GM19467 (cell line): Measurements from ENCODE around the gene DSC2.
"Not testable (repeated sequence)": the region's sequence is repeated elsewhere in the genome, so short reads cannot be mapped to it uniquely, and the experiment has no call there.

Experiments used
- ATAC-seq: cut with Tn5 transposase; IDR thresholded peaks from one replicate; pipeline ENCODE4 v1.9.1; 2021; ENCODE audit warnings: mild to moderate bottlenecking, moderate library complexity; ENCODE audit not compliant: unreplicated experiment

Gene DSC2

DNA sequence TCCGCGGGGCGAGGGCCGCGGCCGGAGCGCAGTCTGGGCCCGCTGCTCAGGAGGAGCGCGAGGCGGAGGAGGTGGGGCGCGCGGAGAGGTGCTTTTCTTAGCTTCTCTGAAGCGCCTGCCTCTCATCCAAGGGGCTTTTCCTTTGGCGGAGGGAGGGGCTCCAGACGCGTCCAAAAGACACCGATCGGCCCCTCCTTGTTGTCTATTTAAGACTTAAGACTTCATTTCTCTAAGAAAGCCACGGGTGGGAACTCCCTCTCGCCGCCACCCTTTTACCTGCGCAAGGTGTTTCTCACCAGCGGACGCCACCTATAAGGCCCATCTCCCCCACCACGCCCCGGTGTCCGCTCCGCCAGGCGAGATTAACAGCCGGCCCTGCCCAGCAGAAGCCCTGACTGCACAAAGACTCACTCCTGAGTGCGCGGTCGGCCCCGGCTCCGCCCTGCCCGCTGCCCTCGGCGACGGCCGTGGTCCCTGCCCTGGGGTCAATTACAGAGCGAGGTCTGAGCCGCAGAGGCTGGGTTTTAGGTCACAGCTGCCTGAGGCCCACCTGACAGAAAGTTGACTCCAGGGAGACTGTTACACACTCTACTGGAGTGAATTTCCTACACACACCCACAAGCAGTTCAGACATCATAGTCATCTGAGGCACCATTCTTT, at the start of gene DSC2:
Gene DSC2 (minus strand): TSS at position 397 of the 660 bp plus-strand sequence. CDS start 450 bp downstream, outside the sequence.
- ATAC-seq, result no peak

DNA sequence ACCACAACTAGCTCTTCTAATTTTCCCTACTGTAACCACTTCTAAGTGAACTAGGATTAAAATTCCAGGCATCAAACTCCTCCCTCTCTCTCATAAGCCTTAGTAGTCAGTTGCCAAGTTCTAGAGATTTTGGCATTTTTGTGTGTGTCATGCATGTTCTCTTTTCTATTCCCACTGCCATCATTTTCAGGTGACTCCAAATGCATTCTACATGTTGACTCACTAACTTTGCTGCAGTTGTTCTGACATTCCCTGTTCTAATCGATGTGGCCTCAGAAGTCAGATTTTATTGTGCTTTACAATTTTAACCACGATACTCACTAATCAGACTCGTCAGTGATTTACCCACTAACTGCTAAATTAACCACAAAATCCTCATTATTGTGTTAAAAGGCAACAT, 47.1 kb upstream of the DSC2 start:
- no peak for ATAC-seq

DNA sequence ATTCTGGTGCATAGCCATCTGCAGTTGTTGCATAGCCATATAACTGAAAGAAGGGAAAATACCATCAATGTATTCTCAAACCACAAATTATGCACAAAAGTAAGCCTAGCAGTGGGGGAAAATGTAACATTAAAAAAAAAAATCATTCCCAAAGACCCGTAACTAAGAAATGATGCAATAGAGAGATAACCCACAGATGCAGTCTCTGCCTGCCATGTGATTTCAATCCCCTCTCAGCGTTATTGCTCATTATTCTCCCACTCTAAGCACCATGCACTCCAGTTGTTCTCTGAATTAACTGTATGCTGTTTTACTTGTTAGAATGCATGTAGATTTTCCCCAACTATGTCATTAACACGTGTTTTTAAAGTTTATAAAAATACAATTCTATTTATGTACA, 46.4 kb upstream of the DSC2 start:
- no peak for ATAC-seq

DNA sequence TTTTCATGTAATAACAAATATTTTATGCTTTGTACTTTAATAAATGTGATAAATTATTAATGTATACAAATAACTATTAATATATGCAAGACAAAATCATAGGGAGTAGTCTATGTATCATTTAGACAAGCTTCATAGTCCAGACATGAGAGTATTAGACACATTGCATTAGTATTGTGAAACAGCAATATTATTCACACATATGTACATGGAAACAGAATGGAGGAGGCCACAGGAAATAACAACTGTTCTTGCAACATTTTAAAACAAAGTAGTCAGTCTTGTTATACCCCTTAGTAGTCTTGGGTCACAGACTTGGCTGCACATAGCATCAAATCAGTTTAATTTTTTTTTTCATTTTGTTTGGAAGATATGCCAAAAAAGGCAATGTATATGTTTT, 44.6 kb upstream of the DSC2 start:
- ATAC-seq, result no peak

DNA sequence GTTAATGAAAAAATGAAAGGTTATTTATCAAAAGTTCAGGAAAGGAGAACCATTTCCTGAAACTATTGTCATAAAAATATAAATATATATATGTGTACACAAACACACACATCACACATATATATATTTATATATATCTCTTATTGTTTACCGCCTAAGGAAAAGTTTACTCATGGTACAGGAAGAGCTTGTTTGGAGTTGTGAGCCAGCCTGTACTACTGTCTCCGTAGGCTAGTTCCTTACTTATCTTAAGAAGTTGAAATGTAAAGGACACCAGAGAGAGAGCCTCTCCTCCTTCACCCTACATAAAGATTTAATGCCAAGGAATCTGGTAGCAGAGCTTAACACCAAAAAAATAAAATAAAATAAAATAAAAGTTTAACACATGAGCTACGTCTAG, 40.8 kb upstream of the DSC2 start:
- ATAC-seq, result no peak

DNA sequence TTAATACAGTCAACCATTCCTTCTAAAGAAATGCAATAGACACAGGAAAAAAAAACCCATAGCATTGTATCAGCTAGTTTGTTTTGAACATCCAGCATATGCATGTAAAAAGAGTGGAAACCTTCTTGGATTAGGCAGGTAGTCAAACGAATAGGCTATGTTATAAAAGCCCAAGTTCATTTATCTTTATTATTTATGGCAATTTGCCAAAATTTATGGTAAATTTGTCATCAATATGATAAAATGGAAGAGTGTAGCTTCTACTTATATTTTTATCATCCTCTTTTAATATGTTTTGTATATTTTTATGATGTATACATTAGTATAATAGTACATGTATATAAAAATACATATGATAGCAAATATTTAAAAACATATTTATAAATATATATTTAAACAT, 36.5 kb upstream of the DSC2 start:
- ATAC-seq, result no peak

DNA sequence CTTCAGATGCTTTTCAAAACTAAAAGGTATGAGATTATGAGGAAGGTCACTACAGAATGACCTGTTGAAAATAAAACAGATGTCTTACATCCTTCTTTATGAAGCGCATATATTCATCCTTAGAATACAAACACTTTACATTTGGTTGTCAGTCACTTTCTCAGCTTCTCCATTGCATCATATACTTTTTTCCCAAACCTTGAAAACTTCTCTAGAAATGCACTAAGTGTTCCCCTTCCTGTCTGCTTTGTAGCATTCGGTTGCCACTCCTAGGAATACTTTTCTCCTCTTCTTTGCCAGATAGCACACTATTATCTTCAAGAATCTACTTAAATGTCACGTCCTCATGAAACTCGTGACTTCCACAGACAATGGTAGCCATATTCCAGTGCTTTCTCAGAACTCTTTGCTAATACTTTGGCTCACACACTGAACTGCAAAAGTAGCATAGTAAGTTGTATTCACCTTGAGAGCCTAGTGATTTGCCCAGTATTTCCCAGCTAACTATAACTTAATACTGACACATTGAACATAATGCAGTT, 32.8 kb upstream of the DSC2 start:
- no peak for ATAC-seq

DNA sequence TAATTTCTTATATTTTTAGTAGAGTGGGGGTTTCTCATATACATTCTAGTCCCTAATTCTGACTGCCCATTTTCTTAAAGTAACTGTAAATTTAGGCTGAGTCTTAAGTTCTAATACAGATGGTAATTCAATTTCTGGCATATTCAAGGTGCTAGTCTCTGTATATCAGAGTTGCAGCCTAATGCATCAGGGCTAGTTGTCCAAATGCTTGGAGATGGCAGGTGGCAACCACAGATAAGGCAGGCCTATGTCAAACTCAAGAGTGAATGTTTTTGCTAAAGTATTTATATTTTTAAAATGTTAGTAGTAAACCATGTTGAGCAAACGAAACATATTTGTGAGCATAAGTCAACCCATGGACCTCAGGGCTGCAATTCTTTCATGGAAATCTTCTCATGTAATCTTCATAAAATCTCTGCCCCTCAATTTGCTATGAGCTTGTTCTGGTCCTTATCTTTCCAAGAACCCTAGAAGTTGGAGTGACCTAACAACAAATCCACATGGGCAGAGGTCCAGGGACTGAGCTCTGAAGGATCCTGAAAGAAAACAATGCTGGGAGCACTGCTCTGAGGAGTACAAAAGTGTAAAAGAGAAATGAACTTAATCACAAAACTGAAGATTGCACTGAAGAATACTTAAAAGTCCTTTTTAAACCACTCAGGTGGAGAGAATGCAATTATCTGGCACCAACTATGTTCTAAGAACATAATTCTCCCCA, 27.3 kb upstream of the DSC2 start:
- ATAC-seq, result no peak

DNA sequence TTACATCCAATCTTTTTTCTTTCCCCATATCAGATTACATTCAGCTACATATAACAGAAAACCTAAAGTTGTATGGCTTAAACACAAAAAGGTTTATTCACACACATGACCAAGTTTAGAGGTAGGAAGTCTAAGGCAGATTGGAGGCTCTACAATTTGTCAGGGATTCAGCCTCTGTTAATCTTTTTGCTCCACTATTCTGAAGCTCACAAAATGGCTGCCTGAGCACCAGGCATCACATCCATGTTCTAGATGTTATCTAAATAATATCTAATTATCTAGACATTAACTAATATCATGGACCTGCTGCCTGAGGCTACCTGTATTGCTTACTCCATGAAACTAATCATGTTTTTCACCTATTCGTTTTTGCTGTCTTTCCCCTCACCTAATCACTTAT, 23.7 kb upstream of the DSC2 start:
- no peak for ATAC-seq

DNA sequence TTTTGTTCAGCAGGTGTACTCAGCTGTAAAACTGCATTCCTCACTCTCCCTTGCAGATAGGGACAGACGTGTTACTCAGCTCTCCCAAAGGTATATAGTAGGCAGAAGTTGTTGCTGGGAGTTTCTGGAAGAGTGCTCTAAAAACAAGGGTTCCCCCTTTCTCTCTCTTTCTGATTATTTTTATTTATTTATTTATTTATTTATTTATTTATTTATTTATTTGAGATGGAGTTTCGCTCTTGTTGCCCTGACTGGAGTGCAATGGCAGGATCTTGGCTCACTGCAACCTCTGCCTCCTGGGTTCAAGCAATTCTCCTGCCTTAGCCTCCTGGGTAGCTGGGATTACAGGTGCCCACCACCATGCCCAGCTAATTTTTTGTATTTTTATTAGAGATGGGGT, 20.9 kb upstream of the DSC2 start:
- ATAC-seq, result not testable (repeated sequence)

DNA sequence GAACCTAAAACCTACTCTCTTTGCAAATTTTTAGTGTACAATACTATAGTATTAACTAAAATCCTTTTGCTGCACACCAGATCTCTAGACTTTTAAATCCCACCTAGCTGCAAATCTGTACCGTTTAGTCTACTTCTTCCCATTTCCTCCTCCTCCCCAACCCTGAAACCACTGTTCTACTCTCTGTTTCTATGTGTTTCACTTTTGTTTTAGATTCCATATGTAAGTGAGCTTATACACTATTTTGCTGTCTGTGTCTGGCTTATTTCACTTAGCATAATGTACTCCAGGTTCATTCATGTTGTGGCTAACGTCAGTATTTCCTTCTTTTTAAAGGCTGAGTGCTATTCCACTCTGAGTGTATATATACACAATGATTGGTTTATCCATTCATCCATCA, 18.4 kb upstream of the DSC2 start:
- no peak for ATAC-seq

DNA sequence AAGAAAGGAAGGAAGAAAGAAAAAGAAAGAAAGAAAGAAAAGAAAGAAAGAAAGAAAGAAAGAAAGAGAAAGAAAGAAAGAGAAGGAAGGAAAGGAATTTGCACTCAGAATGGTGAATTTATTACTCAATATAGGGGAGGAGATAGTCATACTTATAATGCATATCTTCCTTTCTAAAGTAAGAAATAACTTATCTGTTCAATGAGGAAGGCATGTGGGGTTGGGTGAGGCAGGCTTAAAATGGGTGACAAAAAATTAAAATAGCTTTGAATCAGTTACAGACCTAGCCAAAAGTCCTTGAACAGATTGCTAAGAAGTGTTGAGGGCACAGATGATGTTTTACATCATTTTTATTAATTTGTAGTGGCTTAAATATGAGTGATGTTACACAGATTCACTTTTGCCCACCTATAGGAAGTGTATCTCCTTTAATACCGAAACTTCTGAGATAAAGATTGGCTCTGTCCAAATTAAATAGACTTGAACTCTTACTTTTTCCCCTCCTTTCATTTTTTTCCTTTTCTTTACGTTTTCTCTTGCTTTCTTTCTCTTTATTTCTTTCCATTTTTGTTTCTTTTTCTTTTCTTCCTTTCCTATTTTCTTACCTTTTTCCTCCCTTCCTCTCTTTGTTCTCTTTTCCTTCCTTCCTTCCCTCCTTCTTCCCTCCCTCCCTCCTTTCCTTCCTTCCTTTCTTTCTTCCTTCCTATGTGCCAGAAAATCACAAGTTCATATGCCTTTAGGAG, 14.8 kb upstream of the DSC2 start:
- ATAC-seq, result no peak

DNA sequence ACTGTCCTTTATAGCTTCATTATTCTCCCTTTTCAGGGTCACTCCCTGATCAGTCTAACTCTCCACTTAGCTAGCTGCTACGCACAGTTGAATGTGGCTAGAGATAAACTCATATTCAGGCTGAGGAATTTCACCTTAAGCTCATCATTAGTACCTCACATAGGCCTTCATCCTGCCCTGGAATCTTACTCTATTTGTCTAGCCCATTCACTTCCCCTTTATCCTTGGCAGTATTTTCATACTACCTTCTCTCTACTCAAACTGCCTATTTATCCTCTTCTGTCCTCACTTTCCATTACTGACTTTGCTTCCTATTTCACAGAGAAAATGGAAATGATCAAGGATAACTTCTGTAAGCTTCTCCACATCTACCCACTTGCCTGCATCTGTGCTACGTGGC, 10.6 kb upstream of the DSC2 start:
- no peak for ATAC-seq

DNA sequence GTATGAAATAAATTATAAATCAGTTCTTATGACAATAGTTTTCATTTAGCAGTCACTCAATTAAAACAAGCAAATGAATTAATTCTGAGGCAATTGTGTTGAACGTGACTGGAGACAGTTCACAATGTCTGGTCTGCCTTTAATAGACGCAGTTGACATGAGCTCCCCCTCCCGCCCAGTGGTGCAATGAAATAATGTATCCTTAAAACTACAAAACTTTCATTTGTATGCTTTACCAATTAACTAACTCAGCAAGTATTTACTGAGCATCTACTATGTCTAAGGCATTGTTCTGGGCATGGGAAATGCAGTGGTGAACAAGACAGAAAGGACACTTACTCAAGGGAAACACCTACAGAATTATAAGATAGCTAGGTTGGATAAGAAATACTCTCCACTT, 3.5 kb upstream of the DSC2 start:
- ATAC-seq, result no peak

DNA sequence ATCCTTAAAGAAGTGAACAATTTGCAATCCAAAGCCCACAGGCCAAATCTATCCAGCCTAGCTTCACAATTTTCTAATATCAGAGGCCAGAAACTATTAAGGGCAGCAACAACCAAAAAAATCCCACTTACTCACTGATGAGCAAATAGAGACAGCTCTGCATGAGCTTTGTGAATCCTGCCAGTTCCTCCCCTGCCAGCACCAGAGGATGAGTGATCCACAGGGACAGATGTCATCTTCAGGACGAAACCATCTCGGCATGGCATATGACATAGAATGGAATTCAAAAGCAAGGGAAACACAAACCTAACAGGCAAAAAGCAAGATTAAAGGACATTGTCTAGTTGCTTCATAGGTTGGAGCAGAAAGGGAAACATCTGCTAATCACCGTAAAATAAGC, 2.2 kb upstream of the DSC2 start:
- no peak for ATAC-seq

DNA sequence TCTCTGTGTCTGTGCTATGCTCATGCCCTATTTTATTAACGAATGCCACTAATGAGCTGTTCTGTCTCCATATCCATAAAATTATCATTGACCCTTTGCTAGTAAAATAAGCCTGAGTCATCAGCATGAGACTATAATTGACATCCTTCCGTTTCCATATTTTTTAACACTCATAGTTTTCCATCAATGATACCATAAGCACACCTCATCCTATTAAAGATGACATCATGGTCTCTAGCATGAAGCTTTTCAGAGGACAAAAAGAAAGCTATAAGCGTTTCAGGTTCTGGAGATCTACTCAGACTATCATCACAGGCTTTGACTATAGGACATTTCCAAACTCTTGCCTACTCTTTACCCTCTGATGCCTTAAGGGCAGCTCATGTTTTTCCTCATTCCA, 1.2 kb upstream of the DSC2 start:
- ATAC-seq, result no peak

DNA sequence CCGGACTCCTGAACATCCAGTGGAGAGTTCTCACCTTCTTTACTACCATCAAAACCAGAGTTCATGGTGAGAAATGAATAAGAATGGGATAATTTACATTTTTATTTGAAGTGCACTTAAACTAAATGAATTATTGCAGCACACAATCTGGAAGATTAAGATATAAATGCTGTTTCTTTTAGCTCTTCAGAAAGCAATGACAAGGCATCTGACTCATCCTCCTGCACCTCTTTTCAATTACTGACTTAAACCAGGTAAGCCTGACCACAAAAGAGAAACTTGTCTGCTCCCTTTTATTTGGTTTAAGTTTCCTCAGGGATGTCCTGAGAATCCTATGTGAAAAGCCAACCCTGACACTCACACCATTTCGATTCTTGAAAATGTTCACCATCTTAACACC, 720 bp upstream of the DSC2 start:
- no peak for ATAC-seq

DNA sequence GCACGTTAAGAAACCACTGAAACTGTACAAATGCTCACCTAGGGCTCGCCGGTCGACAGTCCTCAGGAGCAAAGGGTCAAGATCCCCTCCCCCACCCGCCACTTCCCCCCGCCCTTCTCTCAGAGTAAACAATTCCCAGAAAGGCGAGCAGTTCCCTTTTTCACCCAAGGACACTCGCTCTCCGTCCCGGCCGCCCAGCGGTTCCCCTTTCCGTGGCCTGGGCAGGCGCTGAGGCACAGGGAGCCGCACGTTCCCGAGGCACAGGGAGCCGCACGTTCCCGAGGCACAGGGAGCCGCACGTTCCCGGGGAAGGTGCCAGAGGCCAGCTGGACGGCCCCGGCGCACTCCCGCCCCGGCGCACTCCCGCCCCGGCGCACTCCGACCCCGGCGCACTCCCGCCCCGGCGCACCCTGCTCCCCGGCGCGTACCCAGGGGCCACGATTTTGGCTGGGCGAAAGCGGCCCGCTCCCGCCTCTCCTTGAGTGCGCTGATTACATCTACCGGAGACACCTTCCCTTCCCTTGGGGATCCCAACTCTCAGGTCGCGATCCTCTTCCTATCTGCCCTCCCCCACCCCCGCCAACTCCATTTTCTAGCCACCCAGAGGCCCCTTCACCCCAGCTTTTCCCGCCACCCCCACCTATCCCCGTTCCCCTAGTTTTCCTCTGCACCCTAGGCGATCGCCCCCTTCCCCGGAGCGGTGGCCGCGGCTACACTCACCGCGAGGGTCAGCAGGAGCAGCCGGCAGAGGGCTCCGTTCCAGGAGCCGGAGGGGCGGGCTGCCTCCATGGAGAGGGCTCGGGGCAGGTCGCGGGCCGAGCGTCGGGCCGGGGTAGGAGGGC, 817 bp downstream of the DSC2 start:
- no peak for ATAC-seq

DNA sequence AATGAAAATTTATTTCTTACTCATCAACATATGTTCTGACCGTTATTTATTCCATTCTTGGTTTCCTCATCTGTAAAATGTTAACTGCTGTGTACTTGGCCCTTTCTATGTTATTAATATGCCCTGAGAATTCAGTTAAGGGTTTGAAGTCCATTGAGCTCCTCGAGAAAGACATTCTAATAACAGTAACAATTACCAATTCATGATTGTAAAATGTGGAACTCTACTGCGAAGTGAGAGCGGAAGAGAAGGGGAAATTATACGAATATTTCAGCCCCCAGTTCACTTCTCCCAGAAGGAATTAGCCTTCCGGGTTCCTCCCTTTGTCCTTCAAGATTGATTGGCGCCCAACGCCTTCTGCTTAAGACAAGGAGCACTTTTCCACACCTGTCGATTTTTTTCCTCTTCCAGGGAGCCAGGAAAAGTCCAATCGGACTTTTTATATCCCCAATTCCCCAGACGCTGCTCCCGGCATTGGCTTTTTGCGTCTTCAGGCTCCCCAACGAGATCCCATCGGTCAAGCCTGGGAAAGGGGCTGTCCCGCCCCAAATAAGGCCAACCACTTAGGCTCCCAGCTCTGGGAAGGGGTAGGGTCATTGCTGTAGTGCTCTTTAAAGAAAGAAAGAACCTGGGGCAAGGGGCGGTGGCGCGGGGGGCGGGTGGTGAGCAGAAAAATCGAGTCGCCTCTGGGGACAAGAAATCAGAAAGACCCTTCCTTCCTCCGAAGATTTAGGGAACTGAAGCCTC, 1.6 kb downstream of the DSC2 start:
- no peak for ATAC-seq
